ENCODE results near the gene LRCH4. TPM values are rescaled to one million over a fixed set of nuclear protein-coding genes. Genes with fewer than 3 reads are reported as not detected.
A peak's percentile ranks its signal among the peaks of the same experiment; 100 is the strongest.
"Not testable (repeated sequence)": the region's sequence is repeated elsewhere in the genome, so short reads cannot be mapped to it uniquely, and the experiment has no call there.

LRCH4 gene
- total RNA-seq, 1 donor from 2014 or later = 131 TPM

GRCh38 chr7:100567751-100568175 is 18.2 kb downstream of the LRCH4 start:
- DNase-seq (ENCODE audit: low spot score) = no peak

DNA sequence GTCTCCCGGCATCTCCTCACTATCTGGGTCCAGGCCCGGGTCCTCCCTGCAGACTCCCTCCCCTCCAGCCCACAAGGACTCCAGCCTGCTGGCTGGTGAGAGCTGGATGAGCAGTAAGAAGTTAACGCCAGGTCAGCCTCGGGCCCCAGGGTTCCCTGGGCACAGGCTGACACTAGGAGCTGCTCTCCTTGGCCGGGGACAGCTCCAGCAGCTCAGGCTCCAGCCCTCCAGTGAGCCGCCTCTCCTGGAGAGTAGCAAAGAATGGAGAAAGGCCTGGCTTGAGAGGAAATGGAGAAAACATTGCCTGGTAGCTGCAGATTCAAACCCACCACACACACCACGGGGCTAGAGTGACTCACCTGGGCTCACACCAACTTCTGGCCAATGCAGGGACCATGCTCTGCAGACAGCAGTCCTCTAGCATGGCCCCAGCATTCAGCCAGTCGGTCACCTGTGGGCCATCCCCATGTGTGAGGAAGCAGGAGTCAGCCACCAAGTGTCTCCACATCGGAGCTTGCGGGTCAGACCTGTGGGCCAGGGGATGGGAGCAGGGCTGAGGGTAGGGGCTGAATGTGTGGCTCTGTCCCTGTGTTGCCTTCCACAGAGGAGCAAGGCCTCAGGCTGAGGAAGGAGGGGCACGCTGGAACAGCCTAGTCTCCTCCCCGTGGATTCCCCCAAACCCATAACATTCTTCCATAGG is 18.7 kb downstream of the LRCH4 start:
- no peak for DNase-seq (ENCODE audit: low spot score)

GRCh38 chr7:100566018-100566531 is 19.9 kb downstream of the LRCH4 start:
- DNase-seq (ENCODE audit: low spot score) = no peak

- no peak for DNase-seq (ENCODE audit: low spot score)
Measured at GRCh38 chr7:100565133-100565571, 20.8 kb downstream of the LRCH4 start.

- DNase-seq (ENCODE audit: low spot score) = not testable (repeated sequence)
Measured at GRCh38 chr7:100564405-100564804, 21.5 kb downstream of the LRCH4 start.

GRCh38 chr7:100563809-100564400 is 22.0 kb downstream of the LRCH4 start:
- DNase-seq (ENCODE audit: low spot score) = peak; percentile 87

GRCh38 chr7:100563100-100563564 is 22.8 kb downstream of the LRCH4 start:
- no peak for DNase-seq (ENCODE audit: low spot score)

GRCh38 chr7:100562195-100563099 is 23.5 kb downstream of the LRCH4 start:
- no peak for DNase-seq (ENCODE audit: low spot score)

- DNase-seq (ENCODE audit: low spot score) = no peak
Measured at GRCh38 chr7:100561491-100562194, 24.3 kb downstream of the LRCH4 start.

DNA sequence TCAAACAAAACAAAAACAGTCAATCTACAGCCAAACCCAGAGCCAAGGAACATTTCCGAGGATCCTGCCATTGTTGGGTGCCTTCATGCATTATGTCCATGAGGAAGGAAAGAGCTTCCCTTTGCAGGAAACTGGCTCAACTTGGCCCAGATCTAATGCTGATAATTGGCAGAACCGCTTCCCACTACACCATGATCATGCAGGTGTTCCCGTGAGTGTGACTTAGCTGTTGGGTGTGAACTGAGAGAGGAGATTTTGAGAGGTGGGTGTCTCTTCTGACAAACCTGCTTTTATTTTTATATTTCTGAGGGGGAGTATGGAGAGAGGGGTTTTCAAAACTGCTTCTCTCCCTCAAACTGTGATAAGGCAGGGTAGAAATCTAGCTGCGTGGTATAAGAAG is 26.8 kb downstream of the LRCH4 start:
- no peak for DNase-seq (ENCODE audit: low spot score)

DNA sequence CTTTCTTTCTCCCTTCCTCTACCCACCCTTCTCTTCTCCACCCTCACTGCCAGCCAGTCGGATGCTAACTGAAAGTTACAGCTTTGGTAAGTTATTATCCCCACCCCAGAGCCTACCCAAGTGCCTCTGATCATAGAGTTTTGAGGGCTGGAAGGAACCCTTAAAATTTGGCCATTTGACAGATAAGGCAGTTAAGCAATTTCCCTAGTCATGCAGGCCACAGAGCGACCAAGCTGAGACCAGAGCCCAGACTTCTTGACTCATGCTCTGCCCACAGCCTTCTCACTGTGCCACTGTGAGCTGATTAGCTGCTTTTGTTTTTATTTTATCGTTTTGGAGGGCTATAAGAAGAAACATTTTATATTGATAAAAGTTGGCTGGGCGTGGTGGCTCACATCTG is 29.4 kb downstream of the LRCH4 start:
- DNase-seq (ENCODE audit: low spot score) = no peak

- no peak for DNase-seq (ENCODE audit: low spot score)
Measured at GRCh38 chr7:100555701-100556100, 30.2 kb downstream of the LRCH4 start.

- DNase-seq (ENCODE audit: low spot score) = no peak
Measured at GRCh38 chr7:100553032-100553431, 32.9 kb downstream of the LRCH4 start.

GRCh38 chr7:100552532-100552931 is 33.4 kb downstream of the LRCH4 start:
- no peak for DNase-seq (ENCODE audit: low spot score)

DNA sequence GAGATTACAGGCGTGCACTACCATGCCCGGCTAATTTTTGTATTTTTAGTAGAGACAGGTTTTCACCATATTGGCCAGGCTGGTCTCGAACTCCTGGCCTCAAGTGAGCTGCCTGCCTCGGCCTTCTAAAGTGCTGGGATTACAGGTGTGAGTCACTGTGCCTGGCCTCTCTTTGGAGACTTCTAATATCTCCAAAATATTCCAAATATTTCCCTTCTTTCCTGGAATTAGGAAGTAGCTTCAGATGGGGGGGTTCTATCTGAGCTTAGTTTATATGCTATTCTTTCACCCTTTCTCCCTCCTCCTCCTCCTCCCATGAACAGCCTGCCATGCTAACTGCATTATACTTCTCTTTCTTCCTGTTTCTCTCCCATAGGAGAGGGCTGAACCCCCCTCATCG is 37.5 kb downstream of the LRCH4 start:
- not testable (repeated sequence) for DNase-seq (ENCODE audit: low spot score)

- peak; percentile 37 for DNase-seq (ENCODE audit: low spot score)
Measured at GRCh38 chr7:100547872-100548271, 38.1 kb downstream of the LRCH4 start.

GRCh38 chr7:100546926-100547800 is 38.8 kb downstream of the LRCH4 start:
- DNase-seq (ENCODE audit: low spot score) = no peak

DNA sequence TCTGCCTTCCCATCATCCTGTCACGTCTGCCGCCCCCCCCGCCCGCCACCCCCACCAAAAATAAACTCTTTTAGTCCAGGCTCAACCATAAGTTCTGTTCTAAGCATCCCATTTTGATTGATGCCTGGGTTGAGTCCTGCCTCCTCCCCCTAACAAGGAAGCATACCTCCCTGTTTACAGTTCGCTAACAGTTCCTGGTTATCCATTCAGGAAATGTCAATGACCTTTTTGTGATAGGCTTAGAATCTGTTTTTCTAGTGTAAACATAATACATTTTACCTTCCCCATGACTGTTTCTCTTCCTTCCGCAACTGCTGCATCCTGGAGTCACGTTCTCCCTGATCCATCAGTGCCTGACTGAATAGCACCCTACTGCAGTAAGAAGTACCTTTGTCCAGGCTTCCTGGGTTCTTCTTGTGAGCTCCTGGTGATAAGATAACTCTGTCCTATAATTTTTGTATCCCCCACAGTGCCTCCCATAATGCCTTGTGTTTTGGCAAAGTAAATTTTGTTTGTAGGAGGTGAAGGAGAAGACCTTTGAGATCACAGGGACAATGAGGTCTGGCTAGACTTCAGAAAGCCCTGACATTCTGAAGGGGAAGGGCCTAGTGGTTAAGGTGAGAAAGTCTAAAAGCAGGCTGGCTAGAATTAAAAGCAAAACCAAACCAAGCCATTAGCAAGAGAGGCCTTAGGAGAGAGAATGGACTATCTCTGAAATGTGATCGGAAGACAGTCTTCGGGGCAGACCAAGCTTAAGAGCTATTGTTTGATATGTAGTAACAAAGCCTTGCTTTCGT is 39.6 kb downstream of the LRCH4 start:
- peak; percentile 69 for DNase-seq (ENCODE audit: low spot score)

DNA sequence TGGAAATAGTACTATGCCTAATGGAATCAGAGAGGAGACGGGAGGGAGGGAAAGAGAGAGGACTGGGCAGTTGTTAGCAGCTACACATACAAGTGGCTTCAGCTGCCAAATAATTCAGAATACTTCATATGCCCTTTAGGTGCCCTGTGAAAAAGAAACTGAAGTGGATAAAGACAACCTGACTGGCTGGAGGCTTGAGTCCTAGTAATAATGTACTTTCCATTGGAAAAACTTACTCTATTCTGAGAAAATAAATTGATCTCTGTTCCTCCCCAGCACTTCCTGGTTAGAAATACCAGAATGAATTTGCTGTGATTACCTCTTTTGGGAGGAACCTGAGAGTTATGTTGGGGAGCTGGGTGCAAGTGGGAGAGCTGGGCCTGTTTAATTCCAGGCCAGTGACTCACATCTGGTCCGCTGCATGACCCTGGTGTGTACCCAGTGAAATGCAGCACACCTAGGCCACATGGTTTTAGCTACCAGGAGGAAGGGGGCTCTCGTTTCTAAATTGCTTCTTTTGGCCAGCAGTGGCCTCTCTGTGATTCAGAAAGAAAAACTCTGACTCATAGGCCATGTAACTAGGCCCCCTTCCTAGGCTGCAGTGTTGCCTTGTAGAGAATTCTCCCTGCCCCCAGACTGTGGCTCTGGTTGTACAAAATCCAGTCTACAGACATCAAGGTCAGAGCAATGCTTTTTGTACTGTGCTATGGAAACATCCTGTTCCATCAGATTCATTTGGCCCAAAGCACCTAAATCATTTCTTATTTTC is 40.4 kb downstream of the LRCH4 start:
- DNase-seq (ENCODE audit: low spot score) = peak; percentile 42
